ENCODE data around the gene CLTCL1. TPM values are rescaled to one million over a fixed set of nuclear protein-coding genes. Genes with fewer than 3 reads are reported as not detected.

CLTCL1 gene
- total and polyA plus RNA-seq, 4 donors = 2.0 to 4.8 (median 2.6) TPM

GRCh38 chr22:19213442-19214077 is 78.0 kb downstream of the CLTCL1 start:
- TF ChIP-seq FOXA2 (IDR thresholded peaks at IDR 0.05) (no peak), HNF4G (IDR thresholded peaks at IDR 0.05) (no peak), HNF4A (conservative IDR thresholded peaks at IDR 0.05) (no peak), RAD21 (IDR thresholded peaks at IDR 0.05) (no peak), ATF3 (IDR thresholded peaks at IDR 0.05) (no peak), EGR1 (IDR thresholded peaks at IDR 0.05; ENCODE audit: low read depth in 2 of 2) (no peak)
- H3K9me3 ChIP-seq (ENCODE audit: control insufficient read depth in 4 of 4, low read length in 3 of 4) = no peaks in the 10 kb centered on the region
- H3K9ac ChIP-seq (ENCODE audit: low read depth in 1 of 2, low read length in 2 of 2) = no peak overlapping the region
- no peak overlapping the region for H3K4me3 ChIP-seq (ENCODE audit: low read depth in 1 of 3, low read length in 3 of 3)
- H3K27me3 ChIP-seq (ENCODE audit: control insufficient read depth in 4 of 4, insufficient read depth in 4 of 4, low read length in 3 of 4) = no peaks in the 10 kb centered on the region
- 88% methylated on average over 9 of the region's 9 CpGs for WGBS
- no peak overlapping the region for H3K27ac ChIP-seq (ENCODE audit: low read depth in 1 of 2, low read length in 2 of 2)
- H3K4me1 ChIP-seq (ENCODE audit: control insufficient read depth in 4 of 4, insufficient read depth in 4 of 4, low read length in 3 of 4) = peaks cover 2 to 15% (median 13%) of the 10 kb centered on the region in 4 donors
- peaks cover 0 to 12% (median 4%) of the 10 kb centered on the region in 4 donors for H3K36me3 ChIP-seq (ENCODE audit: control insufficient read depth in 4 of 4, insufficient read depth in 3 of 4, low read depth in 1 of 4, low read length in 3 of 4)
- no peak for DNase-seq (ENCODE audit: low spot score)

- no peaks in the 10 kb centered on the region for H3K27me3 ChIP-seq (ENCODE audit: control insufficient read depth in 4 of 4, insufficient read depth in 4 of 4, low read length in 3 of 4)
- H3K4me3 ChIP-seq (ENCODE audit: low read depth in 1 of 3, low read length in 3 of 3) = no peak overlapping the region
- peaks cover 2 to 14% (median 11%) of the 10 kb centered on the region in 4 donors for H3K4me1 ChIP-seq (ENCODE audit: control insufficient read depth in 4 of 4, insufficient read depth in 4 of 4, low read length in 3 of 4)
- peaks cover 0 to 12% (median 4%) of the 10 kb centered on the region in 4 donors for H3K36me3 ChIP-seq (ENCODE audit: control insufficient read depth in 4 of 4, insufficient read depth in 3 of 4, low read depth in 1 of 4, low read length in 3 of 4)
- WGBS = 93% methylated on average over 1 of the region's 1 CpG
- no peak for DNase-seq (ENCODE audit: low spot score)
- no peak for TF ChIP-seq SP1 (IDR thresholded peaks at IDR 0.05)
- no peaks in the 10 kb centered on the region for H3K9me3 ChIP-seq (ENCODE audit: control insufficient read depth in 4 of 4, low read length in 3 of 4)
- no peak overlapping the region for H3K27ac ChIP-seq (ENCODE audit: low read depth in 1 of 2, low read length in 2 of 2)
- H3K9ac ChIP-seq (ENCODE audit: low read depth in 1 of 2, low read length in 2 of 2) = no peak overlapping the region
These were observed 78.5 kb downstream of the CLTCL1 start for GRCh38 chr22:19213001-19213400.

- TF ChIP-seq RXRA (IDR thresholded peaks at IDR 0.05) (no peak), MAX (IDR thresholded peaks at IDR 0.05) (no peak), SP1 (IDR thresholded peaks at IDR 0.05) (no peak), TAF1 (conservative IDR thresholded peaks at IDR 0.05) (no peak), REST (IDR thresholded peaks at IDR 0.05) (no peak), YY1 (IDR thresholded peaks at IDR 0.05) (no peak), NR2F2 (IDR thresholded peaks at IDR 0.05) (no peak)
- Histone ChIP-seq H3K27ac (ENCODE audit: low read depth in 1 of 2, low read length in 2 of 2) (no peak overlapping the region), H3K4me3 (ENCODE audit: low read depth in 1 of 3, low read length in 3 of 3) (no peak overlapping the region), H3K9ac (ENCODE audit: low read depth in 1 of 2, low read length in 2 of 2) (no peak overlapping the region), H3K9me3 (ENCODE audit: control insufficient read depth in 4 of 4, low read length in 3 of 4) (no peaks in the 10 kb centered on the region), H3K36me3 (ENCODE audit: control insufficient read depth in 4 of 4, insufficient read depth in 3 of 4, low read depth in 1 of 4, low read length in 3 of 4) (peaks cover 0 to 13% (median 4%) of the 10 kb centered on the region in 4 donors), H3K27me3 (ENCODE audit: control insufficient read depth in 4 of 4, insufficient read depth in 4 of 4, low read length in 3 of 4) (no peaks in the 10 kb centered on the region), H3K4me1 (ENCODE audit: control insufficient read depth in 4 of 4, insufficient read depth in 4 of 4, low read length in 3 of 4) (peaks cover 2 to 11% (median 10%) of the 10 kb centered on the region in 4 donors)
- WGBS = 98% methylated on average over 1 of the region's 1 CpG
- no peak for DNase-seq (ENCODE audit: low spot score)
These were observed 79.1 kb downstream of the CLTCL1 start for GRCh38 chr22:19212302-19212870.

Data from liver (tissue), 9 donors.